GM19035 (cell line): Measurements from ENCODE around the gene CSF2RB.

Source experiments
- ATAC-seq: cut with Tn5 transposase; IDR thresholded peaks from one replicate; pipeline ENCODE4 v1.9.1; 2021; ENCODE audit not compliant: unreplicated experiment

CSF2RB gene

DNA sequence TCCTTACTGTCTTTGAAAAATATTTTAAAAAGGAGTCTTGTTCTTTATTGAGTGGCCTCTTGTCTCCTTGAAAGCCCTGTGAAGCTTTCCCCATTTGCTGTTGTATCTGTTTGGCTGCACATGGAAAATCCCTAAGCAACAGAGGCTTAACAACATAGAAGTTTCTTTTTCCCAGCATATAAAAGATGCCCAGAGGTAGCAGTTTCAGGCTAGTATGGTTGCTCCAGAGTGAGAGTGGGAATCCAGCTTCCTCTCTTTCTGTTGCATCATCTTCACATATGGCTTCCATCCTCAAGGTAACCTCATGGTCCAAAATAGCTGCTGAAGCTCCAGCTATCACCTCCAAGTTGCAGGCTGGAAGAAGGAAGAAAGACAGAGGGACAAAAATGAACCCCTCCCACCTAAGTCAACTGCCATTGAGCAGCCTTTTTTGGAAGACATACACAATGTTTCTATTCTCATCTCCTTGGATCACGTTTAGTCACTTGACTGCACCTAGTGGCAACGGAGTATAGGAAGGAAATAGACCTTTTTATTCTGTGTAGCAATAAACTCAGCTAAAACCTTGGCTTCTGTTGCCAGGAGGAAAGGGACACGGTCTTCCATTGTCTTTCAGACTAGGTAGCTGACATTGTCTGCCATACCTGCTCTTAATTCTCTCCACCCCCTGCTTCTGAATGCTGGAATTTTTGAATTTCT is 5.3 kb downstream of the CSF2RB start:
- no peak for ATAC-seq

DNA sequence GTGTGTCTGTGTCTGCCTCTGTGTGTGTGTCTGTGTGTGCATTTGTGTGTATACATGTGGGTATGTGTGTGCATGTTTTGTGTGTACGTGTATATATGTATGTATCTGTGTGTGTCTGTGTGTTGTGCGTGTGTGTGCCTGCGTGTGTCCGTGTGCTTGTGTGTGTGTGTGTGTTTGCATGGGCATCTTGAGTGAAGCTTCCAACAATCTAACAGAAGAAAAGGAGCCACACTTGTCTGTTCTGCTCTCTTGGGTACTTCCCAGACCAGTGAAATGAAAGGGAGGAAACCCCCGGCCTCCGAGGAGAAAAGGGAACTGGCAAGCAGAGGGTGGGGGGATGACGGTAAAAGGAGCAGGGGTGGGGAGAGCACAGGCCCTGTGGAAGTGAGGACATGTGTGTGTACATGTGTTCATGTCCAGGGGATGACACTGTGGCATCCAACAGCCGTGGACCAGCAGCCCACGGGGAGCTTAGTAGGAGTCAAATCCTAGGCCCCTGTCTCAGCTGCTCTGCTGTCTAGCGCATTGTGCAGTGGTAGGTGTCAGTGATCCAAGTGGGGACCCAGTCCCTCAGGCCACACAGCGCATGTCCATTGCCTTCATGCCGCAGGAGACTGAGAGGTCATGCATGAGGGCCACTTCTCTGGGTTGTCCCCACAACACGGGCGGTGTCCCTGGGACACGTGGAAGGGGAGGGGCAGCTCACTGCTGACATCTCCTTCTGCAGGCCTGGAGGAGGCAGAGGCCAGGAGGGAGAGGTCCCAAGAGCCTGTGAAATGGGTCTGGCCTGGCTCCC is 8.1 kb downstream of the CSF2RB start:
- no peak for ATAC-seq

DNA sequence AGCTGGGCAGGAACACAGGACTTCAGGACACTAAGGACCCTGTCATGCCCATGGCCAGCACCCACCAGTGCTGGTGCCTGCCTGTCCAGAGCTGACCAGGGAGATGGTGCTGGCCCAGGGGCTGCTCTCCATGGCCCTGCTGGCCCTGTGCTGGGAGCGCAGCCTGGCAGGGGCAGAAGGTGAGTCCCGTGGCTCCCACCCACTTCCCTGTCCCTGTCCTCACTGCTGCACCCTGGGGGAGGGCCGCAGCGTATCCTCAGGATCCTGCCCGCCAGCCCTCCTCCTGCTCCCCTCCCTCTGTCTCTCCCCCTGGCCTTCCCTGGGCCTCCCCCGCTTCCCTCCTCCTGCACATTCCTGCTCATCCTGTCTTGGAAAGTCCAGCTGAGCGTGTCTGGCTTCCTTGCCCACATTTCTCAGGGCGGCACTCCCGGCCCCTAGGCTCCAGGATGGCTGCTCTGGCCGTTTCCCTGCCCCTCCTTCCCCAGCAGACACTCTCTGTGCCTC is 8.7 kb downstream of the CSF2RB start:
- no peak for ATAC-seq

DNA sequence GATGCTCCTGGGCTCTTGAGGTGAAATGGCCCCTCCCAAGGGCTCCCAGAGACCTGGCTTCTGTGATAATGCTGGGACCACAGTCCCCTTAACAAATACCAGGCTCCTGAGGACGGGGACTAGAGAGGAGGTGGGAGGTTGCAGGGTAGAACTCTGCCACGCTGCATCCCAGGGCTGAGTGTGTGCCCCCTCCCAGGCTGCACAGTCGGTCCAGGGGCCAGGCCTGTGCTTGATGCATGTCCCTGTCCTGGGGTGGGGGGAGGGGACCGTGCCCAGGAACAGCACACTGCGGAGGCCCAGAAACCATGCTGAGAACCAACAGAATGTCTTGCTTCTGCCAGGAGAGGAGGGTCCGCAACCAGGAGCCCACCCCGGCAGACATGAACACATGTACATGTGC is 9.3 kb downstream of the CSF2RB start:
- ATAC-seq: no peak

DNA sequence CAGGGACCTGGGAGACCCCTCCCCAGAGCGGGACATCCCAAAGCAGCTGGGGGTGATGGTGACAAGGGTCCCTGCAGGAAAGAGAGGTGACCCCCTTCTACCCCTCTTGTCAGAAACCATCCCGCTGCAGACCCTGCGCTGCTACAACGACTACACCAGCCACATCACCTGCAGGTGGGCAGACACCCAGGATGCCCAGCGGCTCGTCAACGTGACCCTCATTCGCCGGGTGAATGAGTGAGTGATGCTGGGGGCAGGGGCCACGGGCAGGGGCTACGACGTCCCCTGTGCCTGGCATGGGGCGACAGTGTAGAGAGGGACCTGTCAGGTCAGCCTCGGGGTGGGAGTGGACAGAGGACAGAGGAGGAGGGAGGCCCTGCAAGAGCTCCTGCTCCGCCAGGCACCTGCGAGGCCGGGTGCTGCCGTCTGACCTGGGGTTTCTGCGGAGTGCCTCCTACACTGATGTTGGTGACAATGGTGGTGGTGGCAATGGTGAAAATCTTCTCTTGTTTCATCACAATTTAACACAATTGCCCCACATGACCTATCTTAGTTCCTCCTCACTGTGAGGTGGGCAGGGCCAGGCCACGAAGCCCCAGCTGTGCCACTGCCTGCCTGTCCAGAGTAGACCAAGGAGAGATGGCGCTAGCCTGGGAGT is 9.8 kb downstream of the CSF2RB start:
- ATAC-seq: no peak

DNA sequence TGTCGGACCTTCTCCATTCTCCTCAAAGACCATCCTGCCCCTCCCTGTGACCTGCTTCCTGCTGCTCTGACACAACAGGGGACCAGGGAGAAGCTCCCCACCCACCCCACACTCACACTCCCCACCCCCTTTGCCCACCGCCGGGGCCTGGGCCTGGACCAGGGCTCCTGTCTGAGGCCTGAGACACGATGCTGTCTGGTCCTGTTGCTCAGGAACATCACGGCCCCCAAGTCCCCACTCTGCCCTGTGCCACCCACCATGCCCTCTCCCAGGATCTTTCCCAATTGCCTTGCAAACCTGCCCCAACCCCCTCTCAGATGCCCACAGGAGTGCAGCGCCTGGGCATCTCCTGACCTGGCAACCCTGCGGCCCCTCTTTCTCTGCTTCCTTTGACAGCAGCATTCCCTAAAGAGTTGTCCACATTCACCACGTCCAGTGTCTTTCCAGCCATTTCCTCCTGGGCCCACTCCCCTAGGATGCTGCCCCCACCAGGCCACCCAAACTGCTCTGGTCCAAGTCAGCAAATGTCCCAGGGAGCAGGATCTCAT is 10.8 kb downstream of the CSF2RB start:
- no peak for ATAC-seq

DNA sequence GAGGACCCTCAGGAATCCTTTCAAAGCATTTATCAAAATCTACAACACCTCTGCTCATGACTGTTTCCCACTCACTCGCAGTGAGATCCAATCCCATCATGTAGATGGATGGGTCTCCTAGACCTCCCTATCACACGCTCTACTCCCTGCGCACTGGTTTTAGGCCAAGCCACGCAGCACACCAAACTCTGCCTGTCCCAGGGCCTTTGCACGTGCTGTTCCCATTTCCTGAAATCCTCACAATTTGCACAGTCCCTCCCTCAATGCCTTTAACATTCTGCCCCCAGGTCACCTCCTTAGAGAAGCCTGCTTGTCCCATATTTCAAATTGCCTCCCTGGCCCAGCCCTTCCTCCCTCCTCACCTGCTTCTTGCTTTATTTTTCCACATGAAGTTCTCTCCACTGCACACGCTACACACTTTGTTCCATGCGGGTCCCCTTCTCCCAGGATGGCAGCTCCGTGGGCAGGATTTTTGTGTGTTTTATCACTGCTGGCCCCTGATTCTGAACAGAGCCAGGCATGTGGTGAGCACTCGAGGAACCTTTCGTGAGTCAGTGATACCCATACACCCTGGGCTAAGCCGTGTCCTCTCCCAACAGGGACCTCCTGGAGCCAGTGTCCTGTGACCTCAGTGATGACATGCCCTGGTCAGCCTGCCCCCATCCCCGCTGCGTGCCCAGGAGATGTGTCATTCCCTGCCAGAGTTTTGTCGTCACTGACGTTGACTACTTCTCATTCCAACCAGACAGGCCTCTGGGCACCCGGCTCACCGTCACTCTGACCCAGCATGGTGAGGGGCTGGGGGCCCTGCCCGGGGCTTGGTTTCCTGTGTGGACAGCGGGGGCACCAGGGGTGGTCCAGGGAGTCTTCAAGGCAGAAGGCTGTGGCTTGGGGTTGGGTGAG is 12.2 kb downstream of the CSF2RB start:
- ATAC-seq: no peak

DNA sequence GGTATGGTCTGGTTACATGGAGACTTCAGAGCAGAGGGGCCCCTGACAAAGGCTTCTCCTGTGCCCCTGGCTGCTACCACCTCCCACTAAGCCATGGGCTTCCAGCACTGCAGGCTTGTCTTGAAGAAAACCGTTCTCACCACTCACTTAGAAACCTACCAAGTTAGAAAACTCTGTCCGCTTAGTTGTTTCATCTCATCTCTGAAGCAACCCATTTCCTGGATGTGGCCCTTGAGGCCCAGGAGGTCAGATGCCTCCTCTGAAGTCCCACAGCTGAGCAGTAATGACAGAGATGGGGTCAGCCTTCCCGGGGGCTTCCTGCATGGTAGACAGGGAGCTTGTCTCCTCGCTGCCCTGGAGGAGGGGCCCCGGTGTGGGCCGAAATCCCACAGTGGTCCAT is 12.9 kb downstream of the CSF2RB start:
- ATAC-seq: no peak

DNA sequence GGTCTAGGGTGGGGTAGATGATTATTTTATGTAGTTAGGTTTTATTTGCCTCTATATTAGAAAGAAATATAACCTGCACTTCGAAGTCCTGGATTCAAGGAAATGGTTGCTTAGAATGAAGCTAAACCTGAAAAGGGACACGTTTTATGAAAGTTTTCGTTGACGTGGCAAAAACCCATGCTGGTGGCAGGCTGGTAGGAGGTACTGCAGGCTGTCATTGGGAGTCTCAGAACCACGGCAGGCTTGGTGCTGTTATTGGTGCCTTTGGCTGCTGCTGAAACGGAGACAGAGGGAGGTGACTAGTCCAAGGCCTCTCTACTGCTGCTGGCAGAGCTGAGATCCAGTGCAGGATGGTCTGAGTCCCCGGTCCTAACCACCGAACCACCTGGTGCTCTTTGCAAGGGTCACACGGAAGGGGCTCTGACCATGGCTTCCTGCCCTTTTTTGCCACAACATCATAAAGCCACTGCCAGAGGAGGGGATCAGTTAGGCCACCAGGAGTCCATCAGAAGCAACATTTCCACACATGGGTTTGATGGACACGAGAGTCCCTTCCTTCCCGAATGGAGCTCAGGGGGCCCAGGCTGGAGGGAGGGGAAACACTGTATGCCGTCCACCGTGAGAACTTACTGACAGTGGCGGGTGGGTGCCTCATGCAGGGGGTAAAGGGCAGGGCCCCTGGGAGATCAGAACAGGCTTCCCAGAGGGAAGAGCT is 13.4 kb downstream of the CSF2RB start:
- no peak for ATAC-seq

DNA sequence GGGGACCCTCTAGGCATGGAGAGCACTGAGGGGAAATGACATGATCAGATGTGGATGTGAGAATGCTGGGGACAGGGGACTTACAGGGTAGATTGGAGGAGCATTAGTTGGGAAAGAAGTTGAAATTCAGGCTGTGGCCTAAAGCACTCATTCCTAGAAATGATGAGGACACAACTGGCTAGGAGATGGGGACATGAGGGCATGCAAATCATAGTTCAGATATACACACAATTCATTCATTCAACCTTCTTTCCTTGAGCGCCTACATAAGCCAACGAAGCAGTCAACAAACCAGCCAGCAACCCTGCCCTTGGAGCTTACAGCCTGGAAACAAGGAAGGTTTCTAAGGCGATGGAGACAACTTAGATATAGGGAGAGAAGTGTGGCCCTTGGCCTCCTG is 14.2 kb downstream of the CSF2RB start:
- no peak for ATAC-seq

DNA sequence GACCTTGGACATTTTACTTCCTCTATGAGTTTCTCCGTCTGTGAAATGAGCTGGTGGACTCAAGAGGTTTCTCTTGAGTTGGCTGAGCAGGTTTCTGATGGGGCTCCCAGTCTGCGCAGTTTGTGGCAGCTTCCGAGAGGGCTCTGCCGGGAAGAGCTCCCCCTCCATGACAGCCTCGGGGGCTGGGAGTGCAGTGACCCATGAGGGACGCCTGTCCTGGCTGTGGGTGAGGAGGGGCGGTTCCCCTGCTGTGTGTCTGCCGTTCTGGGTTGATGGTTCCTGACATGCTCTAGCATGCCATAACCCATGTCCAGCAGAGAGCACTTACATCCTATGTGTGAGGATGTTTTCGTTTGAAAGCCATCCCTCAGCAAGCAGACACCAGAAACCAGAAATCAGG is 14.8 kb downstream of the CSF2RB start:
- ATAC-seq: no peak

DNA sequence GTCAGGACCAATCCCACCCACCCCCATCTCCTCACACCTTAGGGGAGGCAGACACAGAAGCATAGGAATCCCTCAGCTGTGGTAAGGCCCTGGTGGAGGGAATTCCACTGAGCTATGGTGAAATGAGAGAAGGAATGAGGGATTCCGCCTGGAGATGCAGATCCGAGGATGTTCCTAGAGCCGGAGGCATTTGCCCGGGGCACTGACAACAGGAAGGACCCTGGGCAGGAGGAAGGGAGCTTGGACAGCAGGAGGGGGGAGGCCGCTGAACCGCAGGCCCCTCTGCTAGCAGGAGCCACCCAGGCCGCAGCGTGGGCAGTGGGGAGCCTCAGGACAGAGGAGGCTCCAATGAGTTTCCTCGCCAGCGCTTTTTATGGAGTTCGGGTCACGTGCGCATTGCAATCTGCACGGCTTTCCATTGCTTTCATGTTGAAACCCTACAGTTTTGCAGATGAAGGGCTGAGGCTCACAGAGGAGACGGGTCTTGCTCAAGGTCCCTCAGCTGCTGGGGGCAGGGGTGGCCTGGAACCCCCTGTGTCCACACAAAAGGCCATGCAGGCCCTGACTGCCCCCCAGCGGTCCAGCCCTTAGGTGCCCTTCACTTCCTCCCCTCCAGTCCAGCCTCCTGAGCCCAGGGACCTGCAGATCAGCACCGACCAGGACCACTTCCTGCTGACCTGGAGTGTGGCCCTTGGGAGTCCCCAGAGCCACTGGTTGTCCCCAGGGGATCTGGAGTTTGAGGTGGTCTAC is 15.5 kb downstream of the CSF2RB start:
- ATAC-seq: no peak

DNA sequence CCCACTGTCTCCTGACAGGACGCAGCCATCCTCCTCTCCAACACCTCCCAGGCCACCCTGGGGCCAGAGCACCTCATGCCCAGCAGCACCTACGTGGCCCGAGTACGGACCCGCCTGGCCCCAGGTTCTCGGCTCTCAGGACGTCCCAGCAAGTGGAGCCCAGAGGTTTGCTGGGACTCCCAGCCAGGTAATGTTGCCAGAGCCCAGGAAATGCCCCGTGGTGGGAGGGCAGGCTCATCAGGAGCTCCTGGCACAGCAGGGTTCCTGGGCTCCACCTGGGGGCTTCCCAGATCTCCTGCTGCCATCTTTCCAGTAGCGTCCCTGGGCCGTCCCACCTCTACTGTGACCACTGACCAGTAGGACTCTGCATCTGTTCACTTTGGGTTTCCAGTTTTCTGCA is 16.2 kb downstream of the CSF2RB start:
- no peak for ATAC-seq

DNA sequence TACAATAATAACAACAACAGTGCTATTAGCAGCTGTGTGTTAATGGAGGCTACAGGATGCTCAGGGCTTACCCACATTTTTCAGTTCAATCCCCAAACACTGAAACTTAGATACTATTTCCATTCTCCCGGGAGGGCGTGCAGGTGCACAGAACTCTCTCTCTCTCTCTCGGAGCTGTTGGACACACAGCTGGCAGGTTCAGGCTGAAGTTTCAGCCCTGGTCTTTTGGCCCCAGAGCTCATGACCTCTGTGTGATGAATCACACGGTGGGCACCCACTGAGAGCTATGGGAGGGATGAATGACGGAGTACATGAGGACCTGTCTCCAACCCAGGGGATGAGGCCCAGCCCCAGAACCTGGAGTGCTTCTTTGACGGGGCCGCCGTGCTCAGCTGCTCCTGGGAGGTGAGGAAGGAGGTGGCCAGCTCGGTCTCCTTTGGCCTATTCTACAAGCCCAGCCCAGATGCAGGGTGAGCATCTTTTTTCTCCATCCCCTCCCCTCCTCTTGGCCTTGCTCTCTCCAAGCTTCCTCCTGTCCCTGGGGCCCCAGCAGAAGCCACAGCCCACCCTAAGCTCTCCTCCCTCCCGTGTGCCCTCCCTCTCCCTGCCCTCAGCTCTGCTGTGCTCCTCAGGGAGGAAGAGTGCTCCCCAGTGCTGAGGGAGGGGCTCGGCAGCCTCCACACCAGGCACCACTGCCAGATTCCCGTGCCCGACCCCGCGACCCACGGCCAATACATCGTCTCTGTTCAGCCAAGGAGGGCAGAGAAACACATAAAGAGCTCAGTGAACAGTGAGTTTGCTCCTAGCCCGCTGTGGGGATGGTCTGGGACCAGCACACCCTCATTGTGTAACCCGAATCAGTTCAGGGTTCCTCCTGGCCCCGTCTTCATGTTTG is 16.9 kb downstream of the CSF2RB start:
- ATAC-seq: no peak

DNA sequence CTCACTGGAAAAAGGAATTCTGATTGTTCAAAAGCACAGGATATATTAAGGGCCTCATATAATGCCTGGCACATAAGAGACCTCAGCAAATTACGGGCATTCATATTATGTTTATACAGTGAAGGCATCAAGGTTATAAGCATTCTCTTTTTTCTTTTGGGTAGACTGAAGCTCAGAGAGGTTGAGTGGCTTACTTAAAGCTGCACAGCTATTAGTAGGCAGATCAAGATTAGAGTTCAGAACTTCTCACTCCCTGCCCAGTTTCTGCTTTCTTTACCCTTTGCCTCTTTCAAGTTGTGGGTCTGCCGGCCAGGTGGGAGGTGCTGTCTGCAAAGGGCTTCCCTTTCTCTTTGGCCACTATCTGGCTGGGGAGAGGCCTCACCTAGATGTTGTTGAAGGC is 18.0 kb downstream of the CSF2RB start:
- ATAC-seq: no peak

DNA sequence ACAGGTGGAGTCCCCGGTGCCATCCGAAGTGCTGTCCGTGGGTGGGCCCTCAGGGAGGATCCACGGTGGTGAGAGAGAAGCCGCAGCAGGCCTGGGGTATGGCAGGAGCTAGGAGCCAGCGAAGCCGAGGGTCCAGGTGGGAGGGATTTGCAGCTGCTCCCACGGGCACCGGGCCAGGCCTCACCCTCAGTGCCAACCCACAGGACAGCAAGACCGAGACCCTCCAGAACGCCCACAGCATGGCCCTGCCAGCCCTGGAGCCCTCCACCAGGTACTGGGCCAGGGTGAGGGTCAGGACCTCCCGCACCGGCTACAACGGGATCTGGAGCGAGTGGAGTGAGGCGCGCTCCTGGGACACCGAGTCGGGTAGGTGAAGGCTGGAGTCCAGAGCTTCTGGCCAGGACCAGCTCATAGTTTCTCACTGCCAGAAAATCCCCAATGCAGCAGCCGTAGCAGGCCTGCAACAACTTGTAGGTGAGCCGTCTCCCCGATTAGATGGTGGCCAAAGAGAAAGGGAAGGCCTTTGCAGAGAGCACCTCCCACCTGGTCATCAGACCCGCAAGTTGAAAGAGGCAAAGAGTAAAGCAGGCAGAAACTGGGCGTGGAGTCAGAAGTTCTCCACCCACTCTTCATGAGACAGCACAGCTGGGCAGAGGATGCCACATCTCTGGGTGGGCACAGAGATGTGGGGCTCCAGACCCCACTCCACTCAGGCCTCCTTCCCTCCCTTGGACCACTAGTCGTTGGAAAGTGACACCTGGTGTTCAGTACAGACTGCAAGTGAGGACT is 20.4 kb downstream of the CSF2RB start:
- ATAC-seq: no peak
